Measurements from ENCODE around the gene MESP2.

DNA sequence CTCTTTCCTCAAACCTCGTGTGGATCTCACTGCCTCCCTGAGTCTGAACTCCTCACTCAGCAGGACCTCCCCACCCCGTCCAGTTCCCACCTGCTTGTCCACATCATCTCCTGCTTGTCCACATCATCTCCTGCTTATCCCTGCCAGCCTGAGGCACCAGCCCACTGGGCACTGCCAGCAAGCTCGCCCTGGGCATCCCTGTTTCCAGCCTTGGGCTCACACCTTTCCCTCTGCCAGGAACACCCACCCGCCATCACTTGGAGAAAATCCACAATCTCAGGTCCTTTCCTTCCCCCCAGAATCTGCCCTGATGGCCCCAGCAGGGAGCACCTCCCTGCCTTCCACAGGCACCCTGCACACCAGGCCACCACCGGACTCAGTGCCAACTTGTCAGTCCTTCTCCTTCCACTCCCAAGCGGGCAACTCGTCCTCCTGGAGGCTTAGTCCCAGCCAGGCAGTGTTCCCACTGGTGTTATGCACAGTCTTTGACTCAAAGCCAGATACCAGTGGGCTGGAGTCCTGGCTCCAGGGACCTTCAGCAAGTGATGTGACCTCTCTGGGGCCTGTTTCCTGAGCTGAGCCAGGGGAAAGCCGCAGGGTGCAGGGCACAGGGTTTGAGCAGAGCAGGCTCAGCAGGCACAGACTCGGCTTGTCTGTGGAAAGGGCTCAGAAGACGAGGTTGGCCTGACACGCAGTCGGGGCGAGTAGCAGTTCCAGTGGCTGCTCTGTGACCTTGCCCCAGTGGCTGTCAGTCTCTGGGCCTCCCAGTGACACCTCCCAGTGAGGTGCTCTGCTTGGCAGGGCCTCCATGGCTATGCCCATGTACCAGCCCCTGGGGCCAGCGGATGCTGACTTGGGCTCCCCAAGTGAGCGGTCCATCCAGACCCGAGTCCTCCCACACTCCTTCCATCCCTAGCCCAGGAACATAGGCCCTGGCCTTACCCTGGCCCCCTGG lies 9.5 kb upstream of the MESP2 start:
- TF ChIP-seq, protein P1, sequence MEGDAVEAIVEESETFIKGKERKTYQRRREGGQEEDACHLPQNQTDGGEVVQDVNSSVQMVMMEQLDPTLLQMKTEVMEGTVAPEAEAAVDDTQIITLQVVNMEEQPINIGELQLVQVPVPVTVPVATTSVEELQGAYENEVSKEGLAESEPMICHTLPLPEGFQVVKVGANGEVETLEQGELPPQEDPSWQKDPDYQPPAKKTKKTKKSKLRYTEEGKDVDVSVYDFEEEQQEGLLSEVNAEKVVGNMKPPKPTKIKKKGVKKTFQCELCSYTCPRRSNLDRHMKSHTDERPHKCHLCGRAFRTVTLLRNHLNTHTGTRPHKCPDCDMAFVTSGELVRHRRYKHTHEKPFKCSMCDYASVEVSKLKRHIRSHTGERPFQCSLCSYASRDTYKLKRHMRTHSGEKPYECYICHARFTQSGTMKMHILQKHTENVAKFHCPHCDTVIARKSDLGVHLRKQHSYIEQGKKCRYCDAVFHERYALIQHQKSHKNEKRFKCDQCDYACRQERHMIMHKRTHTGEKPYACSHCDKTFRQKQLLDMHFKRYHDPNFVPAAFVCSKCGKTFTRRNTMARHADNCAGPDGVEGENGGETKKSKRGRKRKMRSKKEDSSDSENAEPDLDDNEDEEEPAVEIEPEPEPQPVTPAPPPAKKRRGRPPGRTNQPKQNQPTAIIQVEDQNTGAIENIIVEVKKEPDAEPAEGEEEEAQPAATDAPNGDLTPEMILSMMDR (conservative IDR thresholded peaks at IDR 0.05; ENCODE audit: low read depth, low read length), result no peak
- no peak for TF ChIP-seq EZH2 (IDR thresholded peaks at IDR 0.05; ENCODE audit: borderline replicate concordance, low read depth, low read length, poor library complexity, severe bottlenecking)

Measured in A673 (cell line).